ENCODE data around the gene UQCC5. TPM values are rescaled to one million over a fixed set of nuclear protein-coding genes. Genes with fewer than 3 reads are reported as not detected.

Gene UQCC5
- total RNA-seq, 4 donors from 2014 or later = 1.3 to 60.6 (median 7.0) TPM

DNA sequence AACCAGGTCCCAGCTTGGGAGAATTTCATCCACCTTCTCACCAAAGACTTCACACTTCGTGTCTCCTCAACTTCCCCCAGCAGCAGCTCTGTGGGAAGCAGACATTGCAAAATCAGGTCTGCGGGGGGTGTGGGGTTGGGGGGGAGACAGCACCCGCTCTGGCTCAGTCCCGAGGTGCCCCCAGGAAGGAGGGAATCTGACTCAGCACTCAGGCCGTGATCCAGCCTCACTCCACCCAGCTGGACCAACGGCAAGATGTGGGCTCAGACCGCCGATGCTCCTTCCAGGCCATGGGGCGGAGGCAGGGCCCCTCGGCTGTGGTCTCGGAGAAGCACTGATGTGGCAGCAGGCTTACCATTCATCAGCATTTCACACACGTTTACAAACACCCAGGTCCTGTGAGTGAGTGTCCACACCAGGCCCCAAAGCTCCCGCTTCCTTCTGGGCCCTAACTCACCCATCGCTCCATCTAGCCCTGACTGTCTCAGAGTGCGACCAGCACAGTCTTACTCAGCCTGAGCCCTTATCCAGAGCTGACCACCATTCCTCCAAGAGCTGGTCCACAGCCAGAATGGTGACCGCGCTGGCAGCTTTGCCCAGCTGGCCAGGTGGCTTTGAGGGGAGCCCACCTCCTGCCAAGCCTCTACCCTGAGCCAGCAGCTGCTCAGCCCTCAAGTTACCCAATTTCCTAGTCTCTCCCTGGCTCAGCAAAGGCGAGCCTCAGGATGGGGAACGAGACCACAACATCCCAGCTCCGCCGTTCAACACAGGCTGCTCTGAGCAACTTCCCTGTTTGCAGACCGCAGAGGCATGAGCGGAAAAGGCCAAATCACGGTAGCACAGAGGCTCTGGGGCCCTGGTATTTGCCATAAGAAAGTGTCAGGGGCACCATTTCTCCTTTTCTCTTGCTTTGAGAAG is 38.0 kb upstream of the UQCC5 start:
- H3K27ac ChIP-seq (replicated peaks in 1 of 4) = peak overlapping the region in 3 of 4 donors; percentile 5 to 31 (median 18)
- no peaks in the 10 kb centered on the region for H3K9me3 ChIP-seq
- TF ChIP-seq EP300 (IDR thresholded peaks at IDR 0.05) (no peak), POLR2AphosphoS5 (IDR thresholded peaks at IDR 0.05) (no peak), POLR2A (IDR thresholded peaks at IDR 0.05; ENCODE audit: low read depth) (no peak)
- TF ChIP-seq, protein P1, sequence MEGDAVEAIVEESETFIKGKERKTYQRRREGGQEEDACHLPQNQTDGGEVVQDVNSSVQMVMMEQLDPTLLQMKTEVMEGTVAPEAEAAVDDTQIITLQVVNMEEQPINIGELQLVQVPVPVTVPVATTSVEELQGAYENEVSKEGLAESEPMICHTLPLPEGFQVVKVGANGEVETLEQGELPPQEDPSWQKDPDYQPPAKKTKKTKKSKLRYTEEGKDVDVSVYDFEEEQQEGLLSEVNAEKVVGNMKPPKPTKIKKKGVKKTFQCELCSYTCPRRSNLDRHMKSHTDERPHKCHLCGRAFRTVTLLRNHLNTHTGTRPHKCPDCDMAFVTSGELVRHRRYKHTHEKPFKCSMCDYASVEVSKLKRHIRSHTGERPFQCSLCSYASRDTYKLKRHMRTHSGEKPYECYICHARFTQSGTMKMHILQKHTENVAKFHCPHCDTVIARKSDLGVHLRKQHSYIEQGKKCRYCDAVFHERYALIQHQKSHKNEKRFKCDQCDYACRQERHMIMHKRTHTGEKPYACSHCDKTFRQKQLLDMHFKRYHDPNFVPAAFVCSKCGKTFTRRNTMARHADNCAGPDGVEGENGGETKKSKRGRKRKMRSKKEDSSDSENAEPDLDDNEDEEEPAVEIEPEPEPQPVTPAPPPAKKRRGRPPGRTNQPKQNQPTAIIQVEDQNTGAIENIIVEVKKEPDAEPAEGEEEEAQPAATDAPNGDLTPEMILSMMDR (IDR thresholded peaks at IDR 0.05) = no peak
- H3K4me3 ChIP-seq = no peak overlapping the region
- WGBS = 76% methylated on average over 8 of the region's 24 CpGs
- peaks cover 20 to 47% (median 37%) of the 10 kb centered on the region in 4 donors for H3K4me1 ChIP-seq
- intact Hi-C loops (cut with DNase I) = no loop called here
- H3K27me3 ChIP-seq = no peaks in the 10 kb centered on the region
- H3K36me3 ChIP-seq = peaks cover 0 to 9% (median 6%) of the 10 kb centered on the region in 4 donors
- DNase-seq (ENCODE audit: extremely low spot score) = no peak

DNA sequence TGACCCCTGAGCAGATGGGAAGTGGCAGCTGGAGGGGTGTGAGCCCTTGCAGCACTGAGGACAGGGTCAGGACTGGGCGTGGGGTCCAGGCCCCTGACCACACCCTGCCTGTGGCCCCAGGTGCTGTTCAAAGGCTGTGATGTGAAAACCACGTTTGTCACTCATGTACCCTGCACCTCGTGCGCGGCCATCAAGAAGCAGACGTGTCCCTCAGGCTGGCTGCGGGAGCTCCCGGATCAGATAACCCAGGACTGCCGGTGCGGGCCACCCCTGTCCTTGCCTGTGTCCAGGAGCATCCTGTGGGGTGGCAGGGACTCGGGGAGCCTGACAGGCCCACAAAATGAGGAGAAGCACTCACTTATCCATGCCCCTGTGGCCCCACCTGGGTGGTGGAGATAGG is 35.4 kb upstream of the UQCC5 start:
- Histone ChIP-seq H3K4me1 (peaks cover 7 to 20% (median 11%) of the 10 kb centered on the region in 4 donors), H3K27me3 (no peaks in the 10 kb centered on the region), H3K9me3 (no peaks in the 10 kb centered on the region), H3K4me3 (no peak overlapping the region), H3K27ac (replicated peaks in 1 of 4) (no peak overlapping the region), H3K36me3 (peaks cover 0 to 16% (median 8%) of the 10 kb centered on the region in 4 donors)
- intact Hi-C loops (cut with DNase I) = no loop called here
- WGBS = 79% methylated on average over 5 of the region's 11 CpGs
- TF ChIP-seq POLR2A (IDR thresholded peaks at IDR 0.05; ENCODE audit: low read depth) (no peak), POLR2AphosphoS5 (IDR thresholded peaks at IDR 0.05) (no peak), EP300 (IDR thresholded peaks at IDR 0.05) (no peak)
- TF ChIP-seq, protein P1 (IDR thresholded peaks at IDR 0.05) = no peak
- no peak for DNase-seq (ENCODE audit: extremely low spot score)

DNA sequence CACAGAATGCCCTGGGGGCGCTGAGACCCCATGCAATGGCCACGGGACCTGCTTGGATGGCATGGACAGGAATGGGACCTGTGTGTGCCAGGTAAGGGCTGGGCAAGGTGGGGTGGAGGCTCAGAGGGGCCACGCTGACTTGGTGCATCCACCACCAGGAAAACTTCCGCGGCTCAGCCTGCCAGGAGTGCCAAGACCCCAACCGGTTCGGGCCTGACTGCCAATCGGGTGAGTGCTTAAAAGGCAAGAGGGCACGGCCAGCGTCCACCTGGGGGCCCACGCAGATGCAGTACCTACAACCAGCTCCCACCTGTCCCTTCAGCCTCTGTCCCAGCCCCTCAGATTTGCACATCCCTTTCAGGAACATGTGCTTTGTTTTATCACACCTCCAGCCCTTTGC is 34.4 kb upstream of the UQCC5 start:
- Histone ChIP-seq H3K9me3 (no peaks in the 10 kb centered on the region), H3K4me3 (no peak overlapping the region), H3K27me3 (no peaks in the 10 kb centered on the region), H3K36me3 (peaks cover 0 to 16% (median 11%) of the 10 kb centered on the region in 4 donors), H3K4me1 (peaks cover under 1 to 11% (median 3%) of the 10 kb centered on the region in 4 donors), H3K27ac (replicated peaks in 1 of 4) (no peak overlapping the region)
- DNase-seq (ENCODE audit: extremely low spot score) = no peak
- WGBS = 90% methylated on average over 8 of the region's 11 CpGs
- intact Hi-C loops (cut with DNase I) = no loop called here
- no peak for TF ChIP-seq POLR2A (IDR thresholded peaks at IDR 0.05; ENCODE audit: low read depth)
- TF ChIP-seq EP300 (IDR thresholded peaks at IDR 0.05) = no peak
- TF ChIP-seq, protein P1 (IDR thresholded peaks at IDR 0.05) = no peak
- TF ChIP-seq POLR2AphosphoS5 (IDR thresholded peaks at IDR 0.05) = no peak

DNA sequence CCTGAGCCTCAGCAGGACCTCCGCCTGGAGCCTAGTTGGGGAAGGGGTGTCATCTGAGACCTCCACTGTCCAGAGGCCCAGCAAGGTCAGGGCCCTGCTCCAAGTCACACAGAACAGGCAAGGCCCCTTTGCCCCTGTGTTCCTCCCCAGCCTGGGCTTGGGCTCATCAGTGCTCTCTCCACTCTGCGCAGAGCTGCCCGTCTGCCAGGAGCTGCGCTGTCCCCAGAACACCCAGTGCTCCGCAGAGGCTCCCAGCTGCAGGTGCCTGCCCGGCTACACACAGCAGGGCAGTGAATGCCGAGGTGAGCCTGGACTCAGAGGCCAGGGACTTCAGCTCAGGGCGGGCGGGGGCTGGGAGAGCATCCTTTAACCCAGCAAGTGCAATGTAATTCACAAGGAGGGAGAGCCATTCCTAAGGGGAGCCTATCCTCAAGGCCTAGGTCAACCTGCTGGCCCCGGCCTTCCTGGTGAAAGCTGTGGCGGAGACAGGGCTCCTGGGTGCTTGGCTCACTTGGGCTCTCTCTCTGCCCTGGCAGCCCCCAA is 33.5 kb upstream of the UQCC5 start:
- H3K27me3 ChIP-seq = no peaks in the 10 kb centered on the region
- no peak for DNase-seq (ENCODE audit: extremely low spot score)
- TF ChIP-seq POLR2AphosphoS5 (IDR thresholded peaks at IDR 0.05) (no peak), POLR2A (IDR thresholded peaks at IDR 0.05; ENCODE audit: low read depth) (no peak), EP300 (IDR thresholded peaks at IDR 0.05) (no peak)
- TF ChIP-seq, protein P1 (IDR thresholded peaks at IDR 0.05) = no peak
- H3K9me3 ChIP-seq = no peaks in the 10 kb centered on the region
- peaks cover 0 to 21% (median 12%) of the 10 kb centered on the region in 4 donors for H3K36me3 ChIP-seq
- peaks cover 0 to 6% (median 2%) of the 10 kb centered on the region in 4 donors for H3K4me1 ChIP-seq
- H3K27ac ChIP-seq (replicated peaks in 1 of 4) = no peak overlapping the region
- intact Hi-C loops (cut with DNase I) = no loop called here
- WGBS = 100% methylated on average over 3 of the region's 11 CpGs
- H3K4me3 ChIP-seq = no peak overlapping the region

Data from esophagus muscularis mucosa (tissue), 4 donors.